ENCODE data around the gene CDH4.

DNA sequence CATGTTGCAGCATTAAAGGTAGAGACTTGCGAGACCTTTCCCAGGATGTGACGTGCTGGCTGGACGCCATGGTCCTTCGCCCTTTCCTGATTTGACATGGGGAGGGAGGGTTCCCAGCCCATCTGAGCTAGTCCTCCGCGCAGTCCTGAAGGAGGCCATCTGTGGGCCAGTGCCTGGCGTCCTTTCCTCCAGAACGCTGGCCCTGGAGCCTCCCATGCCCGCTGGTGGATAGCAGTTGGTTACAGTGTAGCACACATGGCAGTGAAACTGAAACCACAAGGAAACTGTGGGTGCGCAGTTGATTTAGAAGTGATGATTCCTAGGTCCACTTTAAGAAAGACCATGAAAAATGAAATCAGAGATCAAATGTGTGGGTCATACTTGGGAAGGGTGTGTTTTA is 193.7 kb downstream of the CDH4 start:
- TF ChIP-seq, protein P1, sequence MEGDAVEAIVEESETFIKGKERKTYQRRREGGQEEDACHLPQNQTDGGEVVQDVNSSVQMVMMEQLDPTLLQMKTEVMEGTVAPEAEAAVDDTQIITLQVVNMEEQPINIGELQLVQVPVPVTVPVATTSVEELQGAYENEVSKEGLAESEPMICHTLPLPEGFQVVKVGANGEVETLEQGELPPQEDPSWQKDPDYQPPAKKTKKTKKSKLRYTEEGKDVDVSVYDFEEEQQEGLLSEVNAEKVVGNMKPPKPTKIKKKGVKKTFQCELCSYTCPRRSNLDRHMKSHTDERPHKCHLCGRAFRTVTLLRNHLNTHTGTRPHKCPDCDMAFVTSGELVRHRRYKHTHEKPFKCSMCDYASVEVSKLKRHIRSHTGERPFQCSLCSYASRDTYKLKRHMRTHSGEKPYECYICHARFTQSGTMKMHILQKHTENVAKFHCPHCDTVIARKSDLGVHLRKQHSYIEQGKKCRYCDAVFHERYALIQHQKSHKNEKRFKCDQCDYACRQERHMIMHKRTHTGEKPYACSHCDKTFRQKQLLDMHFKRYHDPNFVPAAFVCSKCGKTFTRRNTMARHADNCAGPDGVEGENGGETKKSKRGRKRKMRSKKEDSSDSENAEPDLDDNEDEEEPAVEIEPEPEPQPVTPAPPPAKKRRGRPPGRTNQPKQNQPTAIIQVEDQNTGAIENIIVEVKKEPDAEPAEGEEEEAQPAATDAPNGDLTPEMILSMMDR (IDR thresholded peaks at IDR 0.05), result no peak
- TF ChIP-seq POLR2AphosphoS5 (IDR thresholded peaks at IDR 0.05) (no peak), POLR2A (IDR thresholded peaks at IDR 0.05) (no peak)

Measured in upper lobe of left lung (tissue), 4 donors.